HG02884 (cell line): Measurements from ENCODE around the gene PELI3.
"Not testable (repeated sequence)": the region's sequence is repeated elsewhere in the genome, so short reads cannot be mapped to it uniquely, and the experiment has no call there.

ENCODE experiments used
- ATAC-seq: cut with Tn5 transposase; IDR thresholded peaks from one replicate; pipeline ENCODE4 v1.9.1; 2021; ENCODE audit warnings: mild to moderate bottlenecking, moderate library complexity; ENCODE audit not compliant: unreplicated experiment

The PELI3 gene, protein sequence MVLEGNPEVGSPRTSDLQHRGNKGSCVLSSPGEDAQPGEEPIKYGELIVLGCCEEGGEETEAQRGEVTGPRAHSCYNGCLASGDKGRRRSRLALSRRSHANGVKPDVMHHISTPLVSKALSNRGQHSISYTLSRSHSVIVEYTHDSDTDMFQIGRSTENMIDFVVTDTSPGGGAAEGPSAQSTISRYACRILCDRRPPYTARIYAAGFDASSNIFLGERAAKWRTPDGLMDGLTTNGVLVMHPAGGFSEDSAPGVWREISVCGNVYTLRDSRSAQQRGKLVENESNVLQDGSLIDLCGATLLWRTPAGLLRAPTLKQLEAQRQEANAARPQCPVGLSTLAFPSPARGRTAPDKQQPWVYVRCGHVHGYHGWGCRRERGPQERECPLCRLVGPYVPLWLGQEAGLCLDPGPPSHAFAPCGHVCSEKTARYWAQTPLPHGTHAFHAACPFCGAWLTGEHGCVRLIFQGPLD

DNA sequence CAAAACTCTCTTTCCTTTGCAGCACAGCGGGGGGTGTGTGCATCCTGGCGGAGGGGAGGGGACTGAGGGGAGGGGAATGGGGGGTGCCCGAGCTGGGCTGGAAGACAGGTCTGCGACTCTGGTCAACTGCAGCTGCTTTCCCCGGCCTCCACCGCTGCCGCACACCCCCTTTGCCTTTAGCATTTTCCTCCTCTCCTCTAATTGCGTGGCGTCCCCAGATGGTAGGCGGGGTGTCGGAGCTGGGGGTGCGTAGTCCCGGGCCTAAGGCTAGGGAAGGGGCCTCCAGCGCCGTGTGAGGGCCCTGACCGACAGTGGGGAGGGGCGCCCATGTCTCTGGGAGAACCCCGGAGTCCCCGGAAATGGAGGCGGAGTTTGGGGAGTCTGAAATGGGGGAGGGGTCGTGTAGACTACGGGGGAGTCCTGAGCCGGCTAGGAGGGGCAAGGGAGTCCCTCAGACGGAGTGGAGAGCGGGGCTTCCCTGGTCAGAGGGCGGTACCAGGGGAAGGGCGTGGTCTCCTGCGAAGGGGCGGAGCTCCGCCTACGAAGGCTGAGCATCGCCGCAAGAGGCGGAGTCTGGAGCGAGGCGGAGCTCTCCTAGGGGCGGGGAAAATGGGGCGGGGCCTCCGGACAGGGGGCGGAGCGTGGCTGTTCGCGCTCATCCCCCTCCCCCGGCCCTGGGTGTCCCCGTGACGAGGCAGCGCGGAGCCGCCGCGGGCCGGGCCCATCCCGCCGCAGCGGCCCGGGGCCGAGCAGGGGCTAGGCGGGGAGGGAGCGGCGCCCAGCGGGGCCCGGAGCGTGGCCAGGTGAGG lies at the start of gene PELI3:
PELI3 (plus strand) TSS at position 681 of the 809 bp plus-strand sequence. CDS start 1,224 bp downstream, outside the sequence.
- peak; percentile 79 for ATAC-seq

DNA sequence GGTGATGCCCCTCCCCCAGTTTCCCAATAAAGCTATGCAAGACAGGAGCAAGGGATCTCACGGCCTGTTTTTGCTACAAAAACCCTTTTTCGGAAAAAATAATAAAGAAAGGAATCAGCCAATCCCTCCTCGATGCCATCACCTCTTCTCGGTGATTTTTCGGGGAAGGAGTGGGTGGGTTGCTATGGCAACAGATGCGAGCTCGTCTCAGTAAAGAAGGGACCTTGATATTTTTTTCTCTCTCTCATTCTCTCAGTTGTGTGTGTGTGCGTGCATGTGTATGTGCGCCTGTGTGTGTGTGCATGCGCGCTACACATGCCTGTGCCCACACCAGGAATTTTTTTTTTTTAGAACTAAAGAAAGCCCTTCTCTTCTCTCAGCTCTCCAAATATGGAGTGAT lies 49.7 kb upstream of the PELI3 start:
- no peak for ATAC-seq

DNA sequence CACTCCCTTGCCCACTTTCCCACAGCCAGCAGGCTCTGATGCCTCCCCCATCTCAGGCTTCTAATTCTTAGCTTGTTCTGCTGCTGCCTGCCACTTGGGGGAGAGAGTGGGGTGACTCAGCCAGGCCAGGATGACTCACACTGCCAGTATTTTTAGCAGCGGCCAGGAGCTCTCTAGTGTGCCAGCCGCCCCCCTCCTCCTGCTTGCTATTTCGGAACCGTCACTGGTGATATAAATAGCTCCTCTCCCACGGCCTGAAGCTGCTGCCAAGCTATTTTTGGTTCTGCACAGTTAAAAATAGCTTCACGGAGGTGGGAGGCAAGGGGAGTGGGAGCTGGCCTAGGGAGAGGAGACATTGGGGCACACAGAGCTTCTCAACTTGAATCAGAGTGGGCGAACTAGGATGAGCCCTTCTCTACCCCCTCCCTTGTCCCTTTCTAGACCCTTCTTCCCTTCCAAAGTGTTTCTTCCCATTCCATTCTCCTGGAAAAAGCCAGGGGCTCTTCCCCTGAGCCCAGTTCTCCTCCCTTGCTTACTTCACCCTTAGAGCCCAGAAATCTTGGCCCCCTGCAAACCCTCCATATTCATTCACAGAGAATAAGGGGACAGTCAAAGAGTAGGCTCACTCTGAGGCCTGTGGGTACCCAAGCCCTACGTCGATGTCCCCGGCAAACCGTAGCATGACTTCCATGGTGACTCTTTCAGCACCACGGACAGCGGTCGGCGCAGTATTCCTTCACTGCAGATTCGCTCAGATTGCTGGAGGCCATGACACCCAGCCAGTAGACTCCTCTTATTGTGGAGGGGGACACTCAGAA lies 48.3 kb upstream of the PELI3 start:
- ATAC-seq = no peak

DNA sequence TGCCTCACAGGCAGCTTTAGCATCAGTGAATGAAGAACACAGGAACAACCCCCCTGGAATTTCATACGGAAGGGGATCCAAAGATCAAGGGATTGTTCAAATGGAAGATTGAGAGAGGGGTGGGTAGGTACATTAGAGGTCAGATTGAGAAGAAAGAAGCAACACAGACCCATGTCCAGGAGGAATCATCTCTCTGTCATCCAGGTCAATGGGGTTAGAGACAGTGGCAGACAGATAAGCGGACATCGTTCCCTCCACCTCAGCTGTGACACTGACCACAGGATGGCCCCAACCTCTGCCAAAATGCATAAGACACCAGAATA lies 47.8 kb upstream of the PELI3 start:
- ATAC-seq = no peak

DNA sequence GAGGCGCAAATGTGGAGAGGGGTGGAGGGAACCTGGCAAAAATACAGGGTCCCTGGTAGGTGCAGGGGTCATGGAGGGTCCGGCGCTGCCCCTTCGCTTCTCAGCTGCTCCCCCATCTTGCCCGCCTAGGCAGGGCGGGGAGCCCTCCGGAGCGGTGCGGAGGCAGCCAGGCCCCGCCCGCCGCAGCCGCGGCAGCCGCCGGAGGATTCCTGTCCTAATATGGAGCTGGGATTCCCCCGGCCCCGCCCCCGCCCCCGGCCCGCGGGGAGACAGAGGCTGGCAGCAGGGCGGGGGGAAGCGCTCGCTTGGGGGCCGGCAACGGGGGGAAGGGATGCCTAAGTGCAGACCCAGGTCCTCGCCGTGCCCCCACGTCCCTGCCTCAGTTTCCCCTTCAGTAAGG lies 46.9 kb upstream of the PELI3 start:
- no peak for ATAC-seq

DNA sequence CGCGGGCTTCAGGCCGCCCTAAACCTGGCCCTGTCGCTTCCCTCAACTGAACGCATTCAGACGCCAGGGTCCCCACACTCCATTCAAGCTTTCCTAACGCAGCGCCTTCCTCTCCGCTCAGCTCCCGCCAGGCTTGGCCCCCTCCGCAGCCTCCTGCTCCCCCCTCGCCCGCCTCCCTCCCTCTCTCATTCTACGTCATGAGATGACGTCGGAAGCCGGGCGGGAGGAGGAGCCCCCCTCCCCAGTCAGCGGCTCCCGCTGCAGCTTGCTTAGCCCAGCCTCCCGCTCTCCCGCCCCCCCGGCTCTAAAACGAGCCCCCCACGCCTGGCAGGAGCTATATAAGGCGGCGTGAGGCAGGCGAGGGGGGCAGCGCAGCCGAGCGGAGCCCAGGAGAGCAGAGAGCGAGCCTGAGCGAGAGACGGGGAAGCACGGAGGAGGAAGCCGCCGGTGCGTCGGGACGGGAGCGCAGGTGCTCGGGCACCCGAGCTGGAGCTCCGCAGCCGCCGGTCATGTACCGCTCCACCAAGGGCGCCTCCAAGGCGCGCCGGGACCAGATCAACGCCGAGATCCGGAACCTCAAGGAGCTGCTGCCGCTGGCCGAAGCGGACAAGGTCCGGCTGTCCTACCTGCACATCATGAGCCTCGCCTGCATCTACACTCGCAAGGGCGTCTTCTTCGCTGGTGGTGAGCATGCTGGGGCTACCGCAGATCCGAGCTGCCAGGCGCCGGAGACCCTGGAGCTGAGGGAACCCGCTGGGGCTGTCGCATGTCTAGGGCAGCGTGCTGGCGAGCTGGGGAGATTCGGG lies 45.8 kb upstream of the PELI3 start, which contains the start of gene NPAS4:
NPAS4 (plus strand) TSS at position 365 of the 806 bp plus-strand sequence; CDS start at position 510, 145 bp downstream.
- no peak for ATAC-seq

DNA sequence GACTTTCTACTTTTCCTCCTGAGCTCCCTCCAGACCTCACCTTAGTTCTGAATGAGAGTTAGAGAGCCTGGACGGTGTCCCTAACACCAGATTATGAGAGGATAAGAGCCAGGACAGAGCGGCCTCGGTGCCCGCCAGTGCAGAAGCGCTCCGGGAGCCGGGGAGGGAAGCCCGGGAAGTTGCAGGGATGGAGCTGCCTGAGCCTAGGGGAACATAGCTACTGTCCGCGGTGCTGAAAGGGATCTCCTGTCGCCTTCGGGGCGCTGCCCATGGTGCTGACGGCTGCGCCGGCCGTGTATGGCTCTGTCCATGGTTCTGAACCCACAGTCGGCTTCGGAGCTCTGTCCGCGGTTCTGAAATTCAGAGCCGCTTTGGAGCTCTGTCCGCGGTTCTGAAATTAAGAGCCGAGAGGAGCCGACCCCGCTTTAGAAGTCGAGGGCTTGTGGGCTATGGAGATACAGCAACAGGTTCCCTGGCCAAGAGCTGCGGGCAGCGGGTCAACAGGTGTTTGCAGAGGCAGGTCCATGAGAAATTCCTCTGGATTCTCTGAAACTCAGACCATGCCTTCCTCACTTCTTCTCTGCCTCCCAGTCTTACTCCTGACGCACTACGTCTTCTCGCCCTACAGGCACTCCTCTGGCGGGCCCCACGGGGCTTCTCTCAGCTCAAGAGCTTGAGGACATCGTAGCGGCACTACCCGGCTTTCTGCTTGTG lies 45.1 kb upstream of the PELI3 start:
- no peak for ATAC-seq

DNA sequence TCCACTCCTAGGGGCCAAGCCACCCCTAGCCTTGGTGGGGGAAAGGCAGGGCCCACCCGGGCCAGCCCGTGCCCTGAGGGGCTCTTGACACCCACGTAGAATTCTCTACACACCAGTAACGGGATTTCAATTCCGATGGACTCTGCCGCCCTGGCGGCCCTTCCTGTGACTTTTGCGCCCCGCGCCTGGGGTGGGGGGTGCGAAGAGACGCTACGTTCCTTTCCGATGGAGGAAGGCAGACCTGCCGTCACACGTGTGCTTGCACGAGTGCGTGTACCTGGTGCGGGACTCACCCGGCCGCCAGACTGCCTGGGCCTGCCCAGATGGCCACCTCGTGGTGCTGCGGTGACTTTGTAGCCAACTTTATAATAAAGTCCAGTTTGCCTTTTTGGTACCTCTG lies 40.4 kb upstream of the PELI3 start:
- ATAC-seq = no peak

DNA sequence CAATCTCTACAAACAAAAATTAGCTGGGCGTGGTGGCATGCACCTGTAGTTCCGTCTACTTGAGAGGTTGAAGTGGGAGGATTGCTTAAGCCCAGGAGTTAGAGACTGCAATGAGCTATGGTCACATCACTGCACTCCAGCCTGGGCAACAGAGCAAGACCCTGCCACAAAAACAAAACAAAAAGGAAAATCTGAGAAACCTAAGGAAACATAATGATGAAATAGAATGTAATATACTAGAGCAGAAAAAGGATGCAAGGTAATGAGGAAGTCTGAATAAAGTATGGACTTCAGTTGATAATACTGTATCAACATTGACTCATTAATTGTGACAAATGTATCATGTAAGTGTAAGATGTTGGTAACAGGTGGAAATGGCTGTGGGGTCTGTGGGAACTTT lies 37.8 kb upstream of the PELI3 start:
- no peak for ATAC-seq

DNA sequence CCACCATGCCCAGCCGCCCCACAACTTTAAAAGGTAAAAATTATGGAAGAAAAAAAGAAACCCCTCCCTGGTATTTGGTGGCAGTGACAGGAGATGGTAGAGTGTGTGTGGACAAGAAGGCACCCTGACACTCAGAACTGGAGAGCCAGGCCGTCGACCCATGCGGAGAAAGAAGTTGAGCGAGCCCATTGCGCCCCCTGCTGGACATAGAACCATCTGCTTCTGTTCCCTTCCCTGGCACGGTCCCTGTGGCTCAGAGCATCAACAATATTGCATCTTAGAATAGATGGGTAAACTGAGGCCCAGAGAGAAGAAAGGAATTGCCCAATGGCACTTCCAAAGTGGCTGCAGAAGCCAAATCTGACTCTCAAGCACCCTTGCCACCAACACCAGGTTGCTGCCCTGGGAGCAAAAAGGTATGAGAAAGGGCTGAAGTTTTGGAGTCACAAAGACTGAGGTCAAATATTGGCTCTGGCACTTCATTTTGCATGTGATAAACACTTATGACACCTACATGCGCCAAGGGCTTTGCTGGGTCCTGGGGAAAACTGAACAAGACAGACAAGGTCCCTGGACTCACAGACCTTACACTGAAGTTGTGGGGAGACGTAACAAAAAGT lies 36.6 kb upstream of the PELI3 start:
- no peak for ATAC-seq

DNA sequence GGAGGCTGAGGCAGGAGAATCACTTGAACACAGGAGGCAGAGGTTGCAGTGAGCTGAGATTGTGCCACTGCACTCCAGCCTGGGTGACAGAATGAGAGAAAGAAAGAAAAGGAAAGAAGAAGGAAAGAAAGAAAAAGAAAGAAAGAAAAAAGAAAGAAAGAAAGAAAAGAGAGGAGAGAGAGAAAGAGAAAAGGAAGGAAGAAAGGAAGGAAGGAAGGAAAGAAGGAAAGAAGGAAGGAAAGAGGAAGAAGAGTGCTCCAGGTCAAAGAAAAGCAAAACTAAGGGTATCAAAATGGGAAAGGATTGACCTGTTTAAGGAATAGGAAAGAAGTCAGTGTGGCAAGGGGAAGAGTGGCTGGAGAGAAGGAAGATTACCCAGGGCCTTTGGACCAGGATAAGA lies 35.4 kb upstream of the PELI3 start:
- not testable (repeated sequence) for ATAC-seq

DNA sequence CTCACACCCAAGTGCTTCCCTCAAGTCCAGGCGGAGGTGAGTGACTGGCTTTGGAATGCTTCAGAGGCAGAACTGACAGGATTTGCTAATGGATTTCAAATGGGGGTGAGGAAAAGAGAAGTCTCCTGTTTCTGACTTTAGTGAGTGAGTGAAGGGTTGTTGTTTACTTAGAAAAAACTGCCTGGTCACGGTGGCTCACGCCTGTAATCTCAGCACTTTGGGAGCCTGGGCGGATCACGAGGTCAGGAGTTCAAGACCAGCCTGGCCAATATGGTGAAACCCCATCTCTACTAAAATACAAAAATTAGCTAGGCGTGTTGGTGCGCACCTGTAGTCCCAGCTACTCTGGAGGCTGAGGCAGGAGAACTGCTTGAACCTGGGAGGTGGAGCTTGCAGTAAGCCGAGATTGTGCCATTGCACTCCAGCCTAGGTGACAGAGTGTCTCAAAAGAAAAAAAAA lies 34.8 kb upstream of the PELI3 start:
- not testable (repeated sequence) for ATAC-seq

DNA sequence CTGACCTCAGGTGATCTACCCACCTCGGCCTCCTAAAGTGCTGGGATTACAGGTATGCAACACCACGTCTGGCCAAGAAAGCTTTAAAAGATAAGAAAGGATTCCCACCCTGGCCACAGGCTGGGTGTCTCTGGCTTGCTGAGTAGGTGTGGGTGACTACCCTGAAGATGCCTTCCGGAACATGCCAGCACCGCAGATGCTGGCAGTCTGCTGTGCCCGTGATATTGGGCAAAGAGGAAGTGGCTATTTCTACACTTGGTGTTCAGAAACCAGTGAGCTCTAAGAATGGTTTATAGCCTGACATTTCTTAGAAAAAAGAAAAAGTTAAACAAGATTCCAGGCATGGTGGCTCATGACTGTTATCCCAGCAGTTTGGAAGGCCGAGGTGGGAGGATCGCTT lies 34.1 kb upstream of the PELI3 start:
- no peak for ATAC-seq

DNA sequence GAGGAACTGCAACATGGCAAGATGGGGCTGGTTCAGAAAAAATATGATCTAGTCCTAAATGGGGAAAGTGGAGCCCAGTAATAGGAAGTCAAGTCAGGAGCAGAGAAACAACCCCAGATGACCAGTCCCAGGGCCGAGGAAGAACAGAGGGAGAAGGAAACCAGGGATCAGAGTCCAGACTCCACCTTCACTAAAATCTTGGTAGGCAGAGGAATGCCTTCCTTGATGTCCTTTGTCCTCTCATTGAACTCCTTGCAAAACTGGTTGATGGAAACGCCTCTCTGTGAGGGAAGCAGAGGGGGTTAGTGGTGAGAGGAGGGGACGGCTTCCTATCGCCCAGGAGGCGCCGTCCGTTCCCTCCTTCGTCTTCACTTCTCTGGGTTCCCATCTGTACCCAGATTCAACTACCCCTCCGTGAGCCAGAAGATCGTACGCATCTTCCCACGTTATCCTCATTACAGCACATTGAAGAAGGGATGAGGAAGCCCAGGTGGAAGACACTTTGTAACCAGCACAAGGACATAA lies 28.7 kb upstream of the PELI3 start:
- no peak for ATAC-seq

DNA sequence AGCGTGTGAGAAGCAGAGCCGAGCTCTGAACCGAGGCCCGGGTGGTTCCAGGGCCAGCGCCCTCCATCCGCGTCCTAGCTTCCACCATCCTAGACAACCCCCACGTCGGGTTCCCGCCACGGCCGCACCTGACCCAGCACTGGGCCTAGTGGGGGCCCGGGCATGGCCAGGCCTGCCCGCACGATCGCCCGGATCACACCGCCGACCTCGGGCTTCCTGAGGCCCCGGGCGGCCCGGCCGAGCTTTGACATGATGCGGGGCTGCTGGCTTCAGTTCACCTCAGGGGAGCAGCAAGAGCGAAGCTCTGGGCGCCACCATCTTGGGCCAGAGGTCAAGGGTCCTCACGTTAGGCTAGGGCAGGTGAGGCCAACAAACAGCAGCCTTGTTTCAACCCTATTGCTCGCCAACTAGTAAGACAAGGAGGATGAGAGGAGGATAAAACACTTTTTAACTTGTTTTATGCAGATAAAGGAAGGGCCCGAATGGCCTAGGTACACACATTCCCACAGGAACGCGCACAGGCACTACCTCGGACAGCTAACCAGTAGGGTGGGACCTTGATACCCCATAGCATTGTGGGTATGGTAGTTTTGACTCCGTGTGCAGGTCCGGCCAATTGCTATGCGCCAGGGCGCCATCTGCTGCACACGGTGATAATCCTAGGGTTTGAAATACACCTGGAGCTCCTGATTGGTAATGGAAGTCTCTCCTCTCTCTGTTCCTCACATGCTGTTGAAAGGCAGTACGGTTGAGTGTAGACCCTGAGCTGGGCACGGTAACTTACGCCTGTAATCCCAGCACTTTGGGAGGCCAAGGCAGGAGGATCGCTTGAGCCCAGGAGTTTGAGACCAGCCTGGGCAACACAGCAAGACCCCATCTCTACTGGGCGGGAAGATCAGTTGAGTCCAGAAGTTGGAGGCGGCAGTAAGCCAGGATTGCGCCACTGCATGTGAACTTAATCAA lies 27.9 kb upstream of the PELI3 start, which contains the start of gene MRPL11:
MRPL11 (minus strand) TSS at position 345 of the 963 bp plus-strand sequence; CDS start at position 251, 94 bp downstream.
- peak; percentile 87 for ATAC-seq

DNA sequence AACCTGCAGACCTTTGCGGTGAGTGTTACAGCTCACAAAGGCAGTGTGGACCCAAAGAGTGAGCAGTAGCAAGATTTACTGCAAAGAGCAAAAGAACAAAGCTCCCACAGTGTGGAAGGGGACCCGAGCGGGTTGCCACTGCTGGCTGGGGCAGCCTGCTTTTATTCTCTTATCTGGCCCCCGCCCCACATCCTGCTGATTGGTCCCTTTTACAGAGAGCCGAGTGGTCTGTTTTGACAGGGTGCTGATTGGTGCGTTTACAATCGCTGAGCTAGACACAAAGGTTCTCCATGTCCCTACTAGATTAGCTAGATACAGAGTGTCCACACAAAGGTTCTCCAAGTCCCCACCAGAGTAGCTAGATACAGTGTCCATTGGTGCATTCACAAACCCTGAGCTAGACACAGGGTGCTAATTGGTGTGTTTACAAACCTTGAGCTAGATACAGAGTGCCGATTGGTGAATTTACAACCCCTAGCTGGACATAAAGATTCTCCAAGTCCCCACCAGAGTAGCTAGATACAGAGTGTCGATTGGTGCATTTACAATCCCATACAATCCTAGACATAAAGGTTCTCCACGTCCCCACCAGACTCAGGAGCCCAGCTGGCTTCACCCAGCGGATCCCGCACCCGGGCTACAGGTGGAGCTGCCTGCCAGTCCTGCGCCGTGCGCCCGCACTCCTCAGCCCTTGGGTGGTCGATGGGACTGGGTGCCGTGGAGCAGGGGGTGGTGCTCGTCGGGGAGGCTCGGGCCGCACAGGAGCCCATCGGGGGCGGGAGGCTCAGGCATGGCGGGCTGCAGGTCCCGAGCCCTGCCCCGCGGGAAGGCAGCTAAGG lies 26.4 kb upstream of the PELI3 start:
- not testable (repeated sequence) for ATAC-seq

DNA sequence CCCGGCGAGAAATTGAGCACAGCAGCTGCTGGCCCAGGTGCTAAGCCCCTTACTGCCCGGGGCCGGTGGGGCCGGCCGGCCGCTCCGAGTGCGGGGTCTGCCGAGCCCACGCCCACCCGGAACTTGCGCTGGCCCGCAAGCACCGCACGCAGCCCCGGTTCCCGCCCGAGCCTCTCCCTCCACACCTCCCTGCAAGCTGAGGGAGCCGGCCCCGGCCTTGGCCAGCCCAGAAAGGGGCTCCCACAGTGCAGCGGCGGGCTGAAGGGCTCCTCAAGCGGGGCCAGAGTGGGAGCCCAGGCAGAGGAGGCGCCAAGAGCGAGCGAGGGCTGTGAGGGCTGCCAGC lies 25.8 kb upstream of the PELI3 start:
- not testable (repeated sequence) for ATAC-seq
